GM06990 (cell line): ENCODE data around the gene C1QTNF4.

Experiments
- DNase-seq: peaks from one replicate; pipeline ENCODE4 v3.0.0-alpha.2; 2011; ENCODE audit not compliant: insufficient read length; ENCODE audit errors: extremely low read depth
- H3K27me3 ChIP-seq: replicated peaks from 2 replicates; pipeline ENCODE4 v1.6.0; 2011; ENCODE audit warnings: low read length; ENCODE audit not compliant: control insufficient read depth, insufficient read depth
- H3K36me3 ChIP-seq: 2 replicates; pipeline ENCODE4 v1.5.1; 2011; ENCODE audit warnings: low read length; ENCODE audit not compliant: control insufficient read depth, insufficient read depth
- H3K4me3 ChIP-seq: replicated peaks from 2 replicates; pipeline ENCODE4 v1.5.1; 2011; ENCODE audit warnings: low read depth, mild to moderate bottlenecking, control low read depth, low read length
- CTCF ChIP-seq: IDR thresholded peaks from 2 replicates; pipeline ENCODE4 v1.5.1; 2011; ENCODE audit warnings: low read length, control low read depth, mild to moderate bottlenecking, inconsistent platforms; ENCODE audit not compliant: insufficient read depth, poor library complexity, severe bottlenecking

C1QTNF4 gene

GRCh38 chr11:47587723-47588326 lies 6.4 kb downstream of the C1QTNF4 start:
- no peak overlapping the region for H3K4me3 ChIP-seq
- DNase-seq = no peak
- H3K36me3 ChIP-seq = peaks cover 12% of the 10 kb centered on the region
- no peaks in the 10 kb centered on the region for H3K27me3 ChIP-seq
- TF ChIP-seq CTCF = no peak

GRCh38 chr11:47587039-47587716 lies 7.0 kb downstream of the C1QTNF4 start:
- DNase-seq = no peak
- no peak for TF ChIP-seq CTCF
- Histone ChIP-seq H3K4me3 (no peak overlapping the region), H3K36me3 (peaks cover 17% of the 10 kb centered on the region), H3K27me3 (no peaks in the 10 kb centered on the region)

GRCh38 chr11:47586098-47586855 lies 7.9 kb downstream of the C1QTNF4 start, which contains the start of gene FAM180B:
Gene FAM180B, plus strand, starts transcription at chr11:47586678. Its CDS starts 91 bp downstream, at chr11:47586769.
- H3K4me3 ChIP-seq = no peak within 1 kb of the TSS
- no peaks in the 10 kb centered on the region for H3K27me3 ChIP-seq
- no peak for TF ChIP-seq CTCF
- peaks cover 23% of the 10 kb centered on the region for H3K36me3 ChIP-seq
- no peak for DNase-seq

GRCh38 chr11:47583844-47584243 lies 10.4 kb downstream of the C1QTNF4 start:
- no peak for DNase-seq
- Histone ChIP-seq H3K36me3 (peaks cover 26% of the 10 kb centered on the region), H3K4me3 (no peak overlapping the region), H3K27me3 (no peaks in the 10 kb centered on the region)
- no peak for TF ChIP-seq CTCF

GRCh38 chr11:47578524-47579494 lies 15.4 kb downstream of the C1QTNF4 start, which contains the start of the genes KBTBD4 and NDUFS3:
Gene KBTBD4, minus strand, starts transcription at chr11:47578970. Its CDS starts 19 bp downstream, at chr11:47578951.
Gene NDUFS3, plus strand, starts transcription at chr11:47579074. Its CDS starts 18 bp downstream, at chr11:47579092.
- peaks cover 24% of the 10 kb centered on the region for H3K36me3 ChIP-seq
- peak; percentile 93 for DNase-seq
- no peak for TF ChIP-seq CTCF
- H3K27me3 ChIP-seq = no peaks in the 10 kb centered on the region
- H3K4me3 ChIP-seq = peak within 1 kb of the TSS; percentile 75
